GM21619 (cell line): ENCODE data around the gene IL18RAP.

Experiments used
- ATAC-seq: cut with Tn5 transposase; IDR thresholded peaks from one replicate; pipeline ENCODE4 v1.9.1; 2021; ENCODE audit not compliant: unreplicated experiment

The IL18RAP gene

GRCh38 chr2:102494570-102494969, 71.6 kb downstream of the IL18RAP start:
- ATAC-seq, result no peak

GRCh38 chr2:102498414-102498813, 75.5 kb downstream of the IL18RAP start:
- no peak for ATAC-seq

- no peak for ATAC-seq
Observed at GRCh38 chr2:102499558-102499957, 76.6 kb downstream of the IL18RAP start.
